Hepatocyte (in vitro differentiated cells): Measurements from ENCODE around the gene RCN1.

ENCODE experiments used
- CTCF ChIP-seq: fragments of 200-600 bp; sonication (generic); IDR thresholded peaks from 2 replicates; pipeline ENCODE4 v1.5.1; 2016; ENCODE audit warnings: antibody characterized with exemption, mild to moderate bottlenecking; ENCODE audit not compliant: poor library complexity
- EZH2 ChIP-seq: fragments of 200-600 bp; sonication (generic); IDR thresholded peaks from 2 replicates; pipeline ENCODE4 v1.6.1; 2016; ENCODE audit warnings: antibody characterized with exemption, mild to moderate bottlenecking, borderline replicate concordance
- EZH2phosphoT487 ChIP-seq: fragments of 200-600 bp; sonication (generic); IDR thresholded peaks from one replicate; pipeline ENCODE4 v1.6.1; 2018; ENCODE audit warnings: antibody characterized with exemption, mild to moderate bottlenecking, low read depth, moderate library complexity; ENCODE audit not compliant: unreplicated experiment, severe bottlenecking

DNA sequence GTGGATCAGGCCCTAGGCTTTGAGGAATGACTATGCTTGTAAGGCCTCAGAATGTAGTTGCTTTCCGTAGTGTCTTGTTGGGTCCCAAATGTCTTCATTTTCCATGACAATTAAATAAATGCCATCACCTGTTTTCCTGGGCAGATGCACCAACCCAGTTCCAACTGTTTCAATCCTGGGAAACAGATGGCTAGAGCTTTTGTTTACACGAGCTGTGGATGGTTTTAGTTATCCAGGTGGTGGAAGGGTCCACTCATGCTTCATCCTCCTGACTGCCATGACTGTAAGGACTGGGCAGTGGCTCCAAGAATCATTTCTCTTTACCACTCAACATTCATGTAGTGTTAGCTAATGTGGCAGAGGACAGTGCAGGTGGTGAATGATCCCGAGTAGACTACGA lies 8.6 kb downstream of the RCN1 start:
- TF ChIP-seq CTCF, result no peak
- TF ChIP-seq EZH2phosphoT487, result no peak
- TF ChIP-seq EZH2, result no peak
